Smooth muscle cell (in vitro differentiated cells): Measurements from ENCODE around the gene SOS1. TPM values are rescaled to one million over a fixed set of nuclear protein-coding genes. Genes with fewer than 3 reads are reported as not detected.

Experiments
- DNase-seq: peaks from one replicate; lab custom pipeline; 2025; ENCODE audit not compliant: unreplicated experiment; lab: John Stamatoyannopoulos, UW
- H2AFZ ChIP-seq: fragments of 200-600 bp; sonication (generic); 2 replicates; pipeline ENCODE4 v1.6.0; 2016; ENCODE audit warnings: antibody characterized with exemption, low read depth, mild to moderate bottlenecking
- H3F3A ChIP-seq: fragments of 200-600 bp; sonication (generic); 2 replicates; pipeline ENCODE4 v1.6.0; 2017; ENCODE audit warnings: antibody characterized with exemption, low read depth
- H3K27ac ChIP-seq: fragments of 200-600 bp; sonication (generic); 2 replicates; pipeline ENCODE4 v1.5.1; 2016; ENCODE audit warnings: low read depth, mild to moderate bottlenecking
- H3K27me3 ChIP-seq: fragments of 200-600 bp; sonication (generic); 2 replicates; pipeline ENCODE4 v1.6.1; 2016; ENCODE audit warnings: low read depth, mild to moderate bottlenecking
- H3K36me3 ChIP-seq: fragments of 200-600 bp; sonication (generic); 2 replicates; pipeline ENCODE4 v1.5.1; 2016; ENCODE audit warnings: low read depth
- H3K4me1 ChIP-seq: fragments of 200-600 bp; sonication (generic); 2 replicates; pipeline ENCODE4 v1.5.1; 2016; ENCODE audit warnings: low read depth
- H3K4me2 ChIP-seq: fragments of 200-600 bp; sonication (generic); 2 replicates; pipeline ENCODE4 v1.6.0; 2016; ENCODE audit warnings: mild to moderate bottlenecking
- H3K4me3 ChIP-seq: fragments of 200-600 bp; sonication (generic); 2 replicates; pipeline ENCODE4 v1.5.1; 2016; ENCODE audit warnings: mild to moderate bottlenecking
- H3K79me2 ChIP-seq: fragments of 200-600 bp; sonication (generic); 2 replicates; pipeline ENCODE4 v1.6.0; 2016; ENCODE audit warnings: low read depth, mild to moderate bottlenecking
- H3K9ac ChIP-seq: fragments of 200-600 bp; sonication (generic); 2 replicates; pipeline ENCODE4 v1.6.0; 2016; ENCODE audit warnings: low read depth
- H3K9me3 ChIP-seq: fragments of 200-600 bp; sonication (generic); replicated peaks from 2 replicates; pipeline ENCODE4 v1.5.1; 2016; ENCODE audit warnings: low read depth
- H4K20me1 ChIP-seq: fragments of 200-600 bp; sonication (generic); 2 replicates; pipeline ENCODE4 v1.6.0; 2016; ENCODE audit warnings: low read depth
- CTCF ChIP-seq: fragments of 200-600 bp; sonication (generic); IDR thresholded peaks from 2 replicates; pipeline ENCODE4 v1.5.1; 2017; ENCODE audit warnings: borderline replicate concordance, mild to moderate bottlenecking, antibody characterized with exemption; ENCODE audit not compliant: insufficient read depth, poor library complexity, severe bottlenecking
- WGBS: methylation state at CpG from one replicate; pipeline ENCODE4 v1.1.7; 2016; ENCODE audit warnings: low lambda C conversion rate; 5-methylcytosine and 5-hydroxymethylcytosine counted together
- polyA plus RNA-seq: library from polyadenylated mRNA; unstranded; fragments of >200 nt; fragmentation: Nextera tagmentation; extraction: Ambion mirVana; gene quantifications from 2 replicates; pipeline ENCODE4 v1.2.1, GENCODE V29; 2016
- total RNA-seq: library from RNA; depleted of rRNA; stranded (reverse); fragments of >200 nt; gene quantifications from 2 replicates; pipeline ENCODE4 v1.2.3, GENCODE V29; 2014

SOS1 gene
- total and polyA plus RNA-seq, 2 experiments from 2014 or later = 8.4 to 34.0 TPM

GRCh38 chr2:38973266-38973665 lies 147.6 kb downstream of the SOS1 start:
- Histone ChIP-seq H3F3A (no peaks in the 10 kb centered on the region), H3K4me3 (no peak overlapping the region), H3K9me3 (no peaks in the 10 kb centered on the region), H2AFZ (no peak overlapping the region), H3K4me2 (no peak overlapping the region), H3K79me2 (no peaks in the 10 kb centered on the region), H4K20me1 (no peaks in the 10 kb centered on the region), H3K27me3 (no peaks in the 10 kb centered on the region), H3K9ac (no peak overlapping the region), H3K4me1 (no peaks in the 10 kb centered on the region), H3K36me3 (no peaks in the 10 kb centered on the region), H3K27ac (no peak overlapping the region)
- no peak for DNase-seq
- TF ChIP-seq CTCF = no peak

DNA sequence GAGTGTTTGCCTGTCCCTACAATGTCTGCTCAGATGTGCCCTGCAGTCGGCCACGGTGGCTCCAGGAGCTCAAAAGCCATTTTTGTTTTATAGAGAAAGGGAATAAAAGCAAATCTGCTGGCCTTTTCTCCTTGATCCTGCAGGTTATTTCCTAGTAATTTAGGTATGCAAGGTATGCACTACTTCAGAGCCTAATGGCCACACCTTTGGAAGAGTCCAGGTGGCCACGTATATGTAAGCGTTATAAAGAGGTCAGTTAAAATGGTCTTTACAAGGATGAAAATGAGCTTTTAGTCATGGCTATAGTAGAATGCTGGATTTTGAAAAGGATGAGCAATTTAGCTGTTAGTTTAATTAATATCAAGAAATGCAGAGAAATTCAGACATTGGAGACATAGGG lies 149.5 kb downstream of the SOS1 start:
- no peaks in the 10 kb centered on the region for H3K27me3 ChIP-seq
- DNase-seq = no peak
- H3K4me2 ChIP-seq = no peak overlapping the region
- no peak for TF ChIP-seq CTCF
- WGBS = 92% methylated on average over 4 of the region's 4 CpGs
- H3K27ac ChIP-seq = no peak overlapping the region
- no peaks in the 10 kb centered on the region for H4K20me1 ChIP-seq
- no peaks in the 10 kb centered on the region for H3K36me3 ChIP-seq
- no peaks in the 10 kb centered on the region for H3F3A ChIP-seq
- H3K9me3 ChIP-seq = no peaks in the 10 kb centered on the region
- no peak overlapping the region for H2AFZ ChIP-seq
- H3K4me3 ChIP-seq = no peak overlapping the region
- H3K79me2 ChIP-seq = no peaks in the 10 kb centered on the region
- no peaks in the 10 kb centered on the region for H3K4me1 ChIP-seq
- H3K9ac ChIP-seq = no peak overlapping the region

DNA sequence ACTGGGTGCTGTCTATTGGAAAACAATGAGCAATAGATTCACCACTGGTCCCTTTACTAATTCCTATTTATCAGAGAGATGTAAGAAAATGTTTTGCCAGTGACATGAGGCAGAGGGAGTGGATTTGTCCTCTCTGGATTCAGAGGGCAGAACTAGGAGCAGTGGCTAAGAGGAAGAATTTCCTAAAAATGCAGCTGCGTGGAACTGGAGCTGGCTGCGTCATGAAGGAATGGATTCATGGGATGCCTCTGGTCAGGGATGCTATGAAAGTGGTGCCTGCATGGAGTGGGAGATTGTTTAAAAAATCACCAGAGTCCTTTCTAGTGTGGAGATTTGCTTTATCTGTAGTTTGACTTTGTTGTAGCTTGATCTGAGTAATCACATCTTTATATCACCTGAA lies 152.8 kb downstream of the SOS1 start:
- H3K4me1 ChIP-seq = no peaks in the 10 kb centered on the region
- WGBS = 80% methylated on average over 2 of the region's 2 CpGs
- H3K9ac ChIP-seq = no peak overlapping the region
- H3K27me3 ChIP-seq = no peaks in the 10 kb centered on the region
- H3K9me3 ChIP-seq = no peaks in the 10 kb centered on the region
- no peaks in the 10 kb centered on the region for H3F3A ChIP-seq
- TF ChIP-seq CTCF = no peak
- H4K20me1 ChIP-seq = no peaks in the 10 kb centered on the region
- H3K4me2 ChIP-seq = no peak overlapping the region
- no peak overlapping the region for H2AFZ ChIP-seq
- no peaks in the 10 kb centered on the region for H3K36me3 ChIP-seq
- no peak for DNase-seq
- no peak overlapping the region for H3K4me3 ChIP-seq
- H3K79me2 ChIP-seq = no peaks in the 10 kb centered on the region
- no peak overlapping the region for H3K27ac ChIP-seq

DNA sequence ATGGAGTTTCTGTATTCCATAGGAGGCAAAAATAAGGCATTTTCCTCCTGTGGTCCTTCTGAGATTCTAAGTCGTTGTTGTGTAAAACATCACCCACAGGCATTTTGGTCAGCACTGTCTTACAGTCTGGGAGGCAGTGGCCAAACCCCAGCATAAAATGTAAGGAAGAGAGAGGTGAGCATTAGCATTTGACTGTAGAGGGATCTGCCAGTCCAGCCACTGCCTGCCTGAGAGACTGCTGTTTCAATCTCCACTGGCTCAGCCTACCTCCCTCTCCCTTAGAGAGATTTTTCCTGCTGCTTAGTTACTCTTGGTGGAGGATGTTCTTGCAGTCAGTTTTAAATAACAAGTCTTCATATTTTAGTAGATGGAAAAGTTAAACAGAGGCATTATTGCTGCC lies 154.2 kb downstream of the SOS1 start:
- H3K4me3 ChIP-seq = no peak overlapping the region
- no peaks in the 10 kb centered on the region for H3K27me3 ChIP-seq
- H3K27ac ChIP-seq = no peak overlapping the region
- no peaks in the 10 kb centered on the region for H3K9me3 ChIP-seq
- H3F3A ChIP-seq = no peaks in the 10 kb centered on the region
- WGBS = 69% methylated on average over 1 of the region's 1 CpG
- no peaks in the 10 kb centered on the region for H3K4me1 ChIP-seq
- no peak for TF ChIP-seq CTCF
- no peaks in the 10 kb centered on the region for H3K79me2 ChIP-seq
- H2AFZ ChIP-seq = no peak overlapping the region
- no peak overlapping the region for H3K4me2 ChIP-seq
- no peaks in the 10 kb centered on the region for H4K20me1 ChIP-seq
- no peak for DNase-seq
- H3K36me3 ChIP-seq = no peaks in the 10 kb centered on the region
- H3K9ac ChIP-seq = no peak overlapping the region
